H9 (cell line): ENCODE measurements around the gene SNRNP40. TPM values are rescaled to one million over a fixed set of nuclear protein-coding genes. Genes with fewer than 3 reads are reported as not detected.
"Not testable (repeated sequence)": the region's sequence is repeated elsewhere in the genome, so short reads cannot be mapped to it uniquely, and the experiment has no call there.

Experiments used
- DNase-seq: peaks from one replicate; pipeline ENCODE4 v3.0.0-alpha.2; 2017
- H2AFZ ChIP-seq: one replicate; pipeline ENCODE4 v1.6.1; 2013; ENCODE audit warnings: mild to moderate bottlenecking, low read length, control low read depth, moderate library complexity
- H2AK5ac ChIP-seq: 2 replicates; pipeline ENCODE4 v1.6.1; 2013; ENCODE audit warnings: low read length, control low read depth, mixed read lengths; ENCODE audit not compliant: insufficient read length
- H2BK120ac ChIP-seq: one replicate; pipeline ENCODE4 v1.6.1; 2013; ENCODE audit warnings: low read depth, mild to moderate bottlenecking, low read length, control low read depth, inconsistent platforms; ENCODE audit not compliant: poor library complexity, severe bottlenecking
- H2BK12ac ChIP-seq: 2 replicates; pipeline ENCODE4 v1.6.1; 2013; ENCODE audit warnings: low read length, control low read depth, mixed read lengths, low read depth; ENCODE audit not compliant: insufficient read length
- H2BK15ac ChIP-seq: 2 replicates; pipeline ENCODE4 v1.6.1; 2013; ENCODE audit warnings: low read depth, low read length, control low read depth
- H2BK20ac ChIP-seq: one replicate; pipeline ENCODE4 v1.6.1; 2013; ENCODE audit warnings: low read depth, mild to moderate bottlenecking, low read length, control low read depth, inconsistent platforms; ENCODE audit not compliant: poor library complexity, severe bottlenecking
- H2BK5ac ChIP-seq: 2 replicates; pipeline ENCODE4 v1.6.1; 2013; ENCODE audit warnings: low read length, control low read depth, mixed read lengths; ENCODE audit not compliant: insufficient read length
- H3K14ac ChIP-seq: 2 replicates; pipeline ENCODE4 v1.6.1; 2013; ENCODE audit warnings: low read length, control low read depth; ENCODE audit not compliant: insufficient read depth
- H3K18ac ChIP-seq: 2 replicates; pipeline ENCODE4 v1.6.1; 2013; ENCODE audit warnings: low read depth, mild to moderate bottlenecking, mixed read lengths, low read length, control low read depth; ENCODE audit not compliant: insufficient read length
- H3K23ac ChIP-seq: 2 replicates; pipeline ENCODE4 v1.6.1; 2013; ENCODE audit warnings: low read length, control low read depth, mixed read lengths, low read depth; ENCODE audit not compliant: insufficient read length
- H3K23me2 ChIP-seq: 2 replicates; pipeline ENCODE4 v1.6.1; 2013; ENCODE audit warnings: low read depth, mild to moderate bottlenecking, mixed read lengths, low read length, control low read depth; ENCODE audit not compliant: insufficient read length, poor library complexity, severe bottlenecking
- H3K27ac ChIP-seq: 2 replicates; pipeline ENCODE4 v1.5.1; 2013; ENCODE audit warnings: low read length, control low read depth, mixed read lengths, low read depth; ENCODE audit not compliant: insufficient read length
- H3K27me3 ChIP-seq: 2 replicates; pipeline ENCODE4 v1.6.1; 2013; ENCODE audit warnings: low read length, control low read depth, inconsistent platforms; ENCODE audit not compliant: insufficient read depth
- H3K4ac ChIP-seq: 2 replicates; pipeline ENCODE4 v1.6.1; 2013; ENCODE audit warnings: low read depth, mild to moderate bottlenecking, control low read depth, inconsistent platforms, low read length, moderate library complexity
- H3K4me1 ChIP-seq: 2 replicates; pipeline ENCODE4 v1.6.1; 2013; ENCODE audit warnings: low read length, control low read depth, inconsistent platforms; ENCODE audit not compliant: insufficient read depth
- H3K4me2 ChIP-seq: 2 replicates; pipeline ENCODE4 v1.6.1; 2013; ENCODE audit warnings: low read length, control low read depth, mixed read lengths; ENCODE audit not compliant: insufficient read length, insufficient read depth
- H3K56ac ChIP-seq: 2 replicates; pipeline ENCODE4 v1.6.1; 2013; ENCODE audit warnings: low read depth, mild to moderate bottlenecking, mixed read lengths, low read length, control low read depth; ENCODE audit not compliant: insufficient read length
- H3K79me1 ChIP-seq: 2 replicates; pipeline ENCODE4 v1.6.1; 2013; ENCODE audit warnings: low read depth, mild to moderate bottlenecking, moderate library complexity, low read length, control low read depth, inconsistent platforms; ENCODE audit not compliant: insufficient read depth, poor library complexity, severe bottlenecking
- H3K79me2 ChIP-seq: 2 replicates; pipeline ENCODE4 v1.6.1; 2013; ENCODE audit warnings: low read length, control low read depth, inconsistent platforms; ENCODE audit not compliant: insufficient read depth
- H3K9ac ChIP-seq: 2 replicates; pipeline ENCODE4 v1.6.1; 2013; ENCODE audit warnings: low read length, control low read depth, mixed read lengths; ENCODE audit not compliant: insufficient read length; ENCODE audit errors: extremely low read depth
- H3K9me3 ChIP-seq: one replicate; pipeline ENCODE4 v1.6.1; 2013; ENCODE audit warnings: low read depth, low read length, inconsistent platforms; ENCODE audit not compliant: control insufficient read depth
- H3T11ph ChIP-seq: one replicate; pipeline ENCODE4 v1.6.1; 2013; ENCODE audit warnings: mild to moderate bottlenecking, low read length, control low read depth, inconsistent platforms
- H4K20me1 ChIP-seq: one replicate; pipeline ENCODE4 v1.6.1; 2013; ENCODE audit not compliant: control insufficient read depth, insufficient read length, insufficient read depth
- H4K5ac ChIP-seq: 2 replicates; pipeline ENCODE4 v1.6.1; 2013; ENCODE audit warnings: low read depth, mild to moderate bottlenecking, mixed read lengths, low read length, control low read depth; ENCODE audit not compliant: insufficient read length
- H4K8ac ChIP-seq: replicated peaks from 2 replicates; pipeline ENCODE4 v1.6.1; 2013; ENCODE audit warnings: low read length, control low read depth, mixed read lengths, low read depth; ENCODE audit not compliant: insufficient read length
- H4K91ac ChIP-seq: 2 replicates; pipeline ENCODE4 v1.6.1; 2013; ENCODE audit warnings: low read depth, mild to moderate bottlenecking, moderate library complexity, mixed read lengths, low read length, control low read depth; ENCODE audit not compliant: insufficient read length
- H3K27ac Mint-ChIP-seq, 3 experiments: 2 replicates in 2 of 3; 3 replicates in 1 of 3; pipeline ENCODE4 v1.8.0; 2020 to 2021; ENCODE audit warnings: mixed read lengths in 3 of 3, mild to moderate bottlenecking in 1 of 3, moderate library complexity in 1 of 3
- H3K27me3 Mint-ChIP-seq: 2 replicates; pipeline ENCODE4 v1.8.0; 2021; ENCODE audit warnings: low read depth, mild to moderate bottlenecking, moderate library complexity, mixed read lengths
- H3K36me3 Mint-ChIP-seq, 3 experiments: 2 replicates in 2 of 3; 3 replicates in 1 of 3; pipeline ENCODE4 v1.8.0; 2020 to 2021; ENCODE audit warnings: low read depth in 3 of 3, mixed read lengths in 3 of 3; ENCODE audit not compliant: insufficient read depth in 1 of 3
- H3K4me1 Mint-ChIP-seq, 2 experiments: 2 replicates each; pipeline ENCODE4 v1.8.0; 2020; ENCODE audit warnings: mixed read lengths in 2 of 2
- H3K4me3 Mint-ChIP-seq, 2 experiments: 2 replicates in 1 of 2; 3 replicates in 1 of 2; pipeline ENCODE4 v1.8.0; 2020 to 2021; ENCODE audit warnings: mild to moderate bottlenecking in 2 of 2, mixed read lengths in 2 of 2, moderate library complexity in 1 of 2
- H3K9me3 Mint-ChIP-seq, 2 experiments: 2 replicates in 1 of 2; 3 replicates in 1 of 2; pipeline ENCODE4 v1.8.0; 2020; ENCODE audit warnings: mild to moderate bottlenecking in 2 of 2, mixed read lengths in 2 of 2, moderate library complexity in 1 of 2
- WGBS: extraction: QIAGEN DNeasy Blood & Tissue Kit; methylation state at CpG from one replicate; pipeline ENCODE4 v1.1.7; 2013; ENCODE audit warnings: missing lambda C conversion rate, low lambda C conversion rate, mixed read lengths; ENCODE audit not compliant: insufficient read length; ENCODE audit errors: extremely low coverage; 5-methylcytosine and 5-hydroxymethylcytosine counted together
- total RNA-seq: library from RNA; stranded (reverse); gene quantifications from 2 replicates; pipeline ENCODE4 v1.2.1, GENCODE V29; 2021
- TF ChIP-seq, protein P1 (sequence below): fragments of 200-600 bp; sonication (generic); conservative IDR thresholded peaks from 3 replicates; pipeline ENCODE4 v1.8.0; 2021; ENCODE audit warnings: antibody characterized with exemption, mild to moderate bottlenecking

Gene SNRNP40
- total RNA-seq, 1 experiment from 2014 or later, result 132 TPM

- no peak overlapping the region; a peak in 1 of 7 replicates for H3K27ac Mint-ChIP-seq
- Histone ChIP-seq H3T11ph (no peak overlapping the region), H3K27me3 (no peaks in the 10 kb centered on the region), H3K27ac (no peak overlapping the region), H3K4ac (no peak overlapping the region), H3K4me2 (no peak overlapping the region), H4K5ac (no peak overlapping the region), H2AK5ac (no peak overlapping the region), H3K4me1 (no peaks in the 10 kb centered on the region), H3K9ac (no peak overlapping the region), H3K18ac (no peak overlapping the region), H2AFZ (no peak overlapping the region), H4K8ac (no peak overlapping the region), H2BK12ac (no peak overlapping the region), H3K23me2 (no peaks in the 10 kb centered on the region), H3K79me2 (no peaks in the 10 kb centered on the region), H4K20me1 (no peaks in the 10 kb centered on the region), H3K79me1 (no peaks in the 10 kb centered on the region), H2BK120ac (no peak overlapping the region), H3K14ac (no peak overlapping the region), H2BK20ac (no peak overlapping the region), H3K23ac (no peak overlapping the region), H3K56ac (no peak overlapping the region), H2BK15ac (no peak overlapping the region), H2BK5ac (no peak overlapping the region), H4K91ac (no peak overlapping the region), H3K9me3 (no peaks in the 10 kb centered on the region)
- H3K9me3 Mint-ChIP-seq, result no peaks in the 10 kb centered on the region
- TF ChIP-seq, protein P1, sequence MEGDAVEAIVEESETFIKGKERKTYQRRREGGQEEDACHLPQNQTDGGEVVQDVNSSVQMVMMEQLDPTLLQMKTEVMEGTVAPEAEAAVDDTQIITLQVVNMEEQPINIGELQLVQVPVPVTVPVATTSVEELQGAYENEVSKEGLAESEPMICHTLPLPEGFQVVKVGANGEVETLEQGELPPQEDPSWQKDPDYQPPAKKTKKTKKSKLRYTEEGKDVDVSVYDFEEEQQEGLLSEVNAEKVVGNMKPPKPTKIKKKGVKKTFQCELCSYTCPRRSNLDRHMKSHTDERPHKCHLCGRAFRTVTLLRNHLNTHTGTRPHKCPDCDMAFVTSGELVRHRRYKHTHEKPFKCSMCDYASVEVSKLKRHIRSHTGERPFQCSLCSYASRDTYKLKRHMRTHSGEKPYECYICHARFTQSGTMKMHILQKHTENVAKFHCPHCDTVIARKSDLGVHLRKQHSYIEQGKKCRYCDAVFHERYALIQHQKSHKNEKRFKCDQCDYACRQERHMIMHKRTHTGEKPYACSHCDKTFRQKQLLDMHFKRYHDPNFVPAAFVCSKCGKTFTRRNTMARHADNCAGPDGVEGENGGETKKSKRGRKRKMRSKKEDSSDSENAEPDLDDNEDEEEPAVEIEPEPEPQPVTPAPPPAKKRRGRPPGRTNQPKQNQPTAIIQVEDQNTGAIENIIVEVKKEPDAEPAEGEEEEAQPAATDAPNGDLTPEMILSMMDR, result no peak
- no peaks in the 10 kb centered on the region for H3K27me3 Mint-ChIP-seq
- H3K36me3 Mint-ChIP-seq, result peaks cover 34 to 93% (median 75%) of the 10 kb centered on the region in 3 experiments
- no peak overlapping the region for H3K4me3 Mint-ChIP-seq
- DNase-seq, result no peak
- H3K4me1 Mint-ChIP-seq, result no peaks in the 10 kb centered on the region
- WGBS, result no CpG with 5 or more reads among the region's 3 CpGs
Observed at GRCh38 chr1:31263408-31263807, 33.2 kb downstream of the SNRNP40 start.

DNA sequence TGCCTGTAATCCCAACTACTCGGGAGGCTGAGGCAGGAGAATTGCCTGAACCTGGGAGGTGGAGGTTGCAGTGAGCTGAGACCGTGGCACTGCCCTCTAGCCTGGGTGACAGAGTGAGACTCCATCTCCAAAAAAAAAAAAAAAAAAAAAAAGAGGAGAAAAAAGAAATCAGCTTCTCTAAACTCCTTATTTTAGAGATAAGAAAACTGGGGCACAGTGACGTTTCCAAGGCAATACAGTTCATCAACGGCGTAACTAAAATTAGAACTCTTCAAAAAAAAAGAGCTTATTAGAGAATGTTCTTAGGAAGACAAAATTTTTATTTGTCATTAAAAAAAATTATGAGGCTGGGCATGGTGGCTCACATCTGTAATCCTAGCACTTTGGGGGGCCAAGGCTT lies 34.2 kb downstream of the SNRNP40 start:
- H2BK15ac ChIP-seq, H2AFZ ChIP-seq, H3K27me3 ChIP-seq, H4K91ac ChIP-seq, H3K27me3 Mint-ChIP-seq, H3T11ph ChIP-seq, H3K9me3 ChIP-seq, H3K4me2 ChIP-seq, H3K23ac ChIP-seq, H4K8ac ChIP-seq, H3K4ac ChIP-seq, H4K5ac ChIP-seq, H3K14ac ChIP-seq, H3K27ac Mint-ChIP-seq, H3K23me2 ChIP-seq, H3K4me1 Mint-ChIP-seq, H2BK120ac ChIP-seq, H4K20me1 ChIP-seq, H3K56ac ChIP-seq, H3K79me2 ChIP-seq, H2BK20ac ChIP-seq, H2AK5ac ChIP-seq, H3K4me3 Mint-ChIP-seq, DNase-seq, H3K18ac ChIP-seq, H3K4me1 ChIP-seq, H2BK12ac ChIP-seq, H2BK5ac ChIP-seq, H3K79me1 ChIP-seq, H3K9me3 Mint-ChIP-seq, H3K27ac ChIP-seq, H3K9ac ChIP-seq: not testable (repeated sequence)
- H3K36me3 Mint-ChIP-seq, result peaks cover 37 to 93% (median 73%) of the 10 kb centered on the region in 3 experiments
- WGBS, result no CpG with 5 or more reads among the region's 5 CpGs
